ENCODE measurements around the gene SZT2.
"Not testable (repeated sequence)": the region's sequence is repeated elsewhere in the genome, so short reads cannot be mapped to it uniquely, and the experiment has no call there.

The SZT2 gene

DNA sequence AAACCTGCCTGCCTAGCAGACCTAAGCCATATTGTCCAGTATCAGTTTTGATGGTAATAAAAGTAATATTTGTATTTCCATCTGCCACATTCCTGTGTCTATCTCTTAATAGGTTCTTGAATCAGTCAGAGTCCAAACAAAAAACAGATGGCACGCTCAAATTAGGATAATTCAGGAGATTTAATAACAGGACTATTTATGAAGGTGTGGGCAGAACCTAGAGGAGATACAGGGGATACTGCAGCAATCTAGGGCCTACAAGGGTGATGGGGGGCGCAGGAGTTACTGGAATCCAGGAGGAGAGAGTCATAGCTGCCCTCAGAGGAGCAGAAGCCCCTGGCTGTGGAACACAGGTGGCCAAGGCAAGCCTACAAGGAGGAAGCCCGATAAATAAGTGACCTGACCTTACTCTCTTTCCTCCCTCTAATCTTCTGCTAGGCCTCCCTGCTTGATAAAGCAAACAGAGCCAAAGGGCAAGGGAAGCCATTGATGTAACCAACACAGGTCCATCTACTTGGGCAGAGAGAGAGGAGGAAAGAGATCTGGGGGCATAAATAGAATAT is 75.9 kb downstream of the SZT2 start:
- H3K36me3 ChIP-seq (ENCODE audit: control insufficient read depth, insufficient read depth, low read length): no peaks in the 10 kb centered on the region
- no peak overlapping the region for H3K4me3 ChIP-seq (ENCODE audit: low read length)
- no peak overlapping the region for H4K5ac ChIP-seq (ENCODE audit: low read length)
- no CpG with 5 or more reads among the region's 3 CpGs for WGBS (ENCODE audit: extremely low coverage, insufficient coverage, low lambda C conversion rate)
- no peak overlapping the region for H2BK120ac ChIP-seq (ENCODE audit: low read depth, low read length)
- H3K27ac ChIP-seq (ENCODE audit: low read depth, low read length): no peak overlapping the region
- no peak overlapping the region for H3K56ac ChIP-seq (ENCODE audit: low read length)
- no peak overlapping the region for H3K18ac ChIP-seq (ENCODE audit: low read length)
- H4K8ac ChIP-seq (ENCODE audit: low read depth, low read length): no peak overlapping the region
- no peak overlapping the region for H3K23ac ChIP-seq (ENCODE audit: low read length)
- H2BK5ac ChIP-seq (ENCODE audit: low read length): no peak overlapping the region
- H2BK15ac ChIP-seq (replicated peaks; ENCODE audit: low read depth): no peak overlapping the region
- H3K4me2 ChIP-seq (ENCODE audit: low read length): no peak overlapping the region
- no peak overlapping the region for H2AK5ac ChIP-seq (ENCODE audit: low read length)
- H3K9ac ChIP-seq (ENCODE audit: low read length): no peak overlapping the region
- no peak overlapping the region for H3K4ac ChIP-seq (ENCODE audit: low read depth, low read length)
- H3K4me1 ChIP-seq (ENCODE audit: control insufficient read depth, low read depth, low read length): no peaks in the 10 kb centered on the region
- no peaks in the 10 kb centered on the region for H3K79me2 ChIP-seq (ENCODE audit: control insufficient read depth, insufficient read depth, low read length)
- no peaks in the 10 kb centered on the region for H3K27me3 ChIP-seq (ENCODE audit: insufficient read depth, low read length, poor library complexity)
- no peak for DNase-seq
- H3K79me1 ChIP-seq (ENCODE audit: low read length): no peaks in the 10 kb centered on the region

DNA sequence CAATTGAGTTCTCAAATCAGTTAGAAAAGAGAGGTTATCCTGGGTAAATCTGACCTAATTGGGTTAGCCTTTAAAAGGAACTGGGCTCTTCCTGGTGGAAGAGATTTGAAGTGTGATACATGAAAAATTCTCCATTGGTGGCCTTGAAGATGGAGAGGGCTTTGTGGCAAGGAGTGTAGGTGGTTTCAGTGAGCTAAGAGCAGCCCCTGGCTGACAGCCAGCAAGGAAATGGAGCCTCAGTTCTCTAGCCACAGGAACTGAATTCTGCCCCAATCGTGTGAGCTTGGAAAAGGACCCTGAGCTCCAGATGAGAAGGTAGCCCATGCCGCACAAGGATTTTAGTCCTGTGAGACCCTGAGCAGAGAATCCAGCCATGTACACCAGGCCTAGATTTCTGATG is 76.7 kb downstream of the SZT2 start:
- Histone ChIP-seq H4K8ac (ENCODE audit: low read depth, low read length) (no peak overlapping the region), H3K23ac (ENCODE audit: low read length) (no peak overlapping the region), H3K4me3 (ENCODE audit: low read length) (no peak overlapping the region), H3K18ac (ENCODE audit: low read length) (no peak overlapping the region), H3K4me2 (ENCODE audit: low read length) (no peak overlapping the region), H3K36me3 (ENCODE audit: control insufficient read depth, insufficient read depth, low read length) (no peaks in the 10 kb centered on the region), H3K4me1 (ENCODE audit: control insufficient read depth, low read depth, low read length) (no peaks in the 10 kb centered on the region), H3K79me1 (ENCODE audit: low read length) (no peaks in the 10 kb centered on the region), H4K5ac (ENCODE audit: low read length) (no peak overlapping the region), H3K9ac (ENCODE audit: low read length) (no peak overlapping the region), H3K56ac (ENCODE audit: low read length) (no peak overlapping the region), H3K27me3 (ENCODE audit: insufficient read depth, low read length, poor library complexity) (no peaks in the 10 kb centered on the region), H2BK120ac (ENCODE audit: low read depth, low read length) (no peak overlapping the region), H2AK5ac (ENCODE audit: low read length) (no peak overlapping the region), H3K79me2 (ENCODE audit: control insufficient read depth, insufficient read depth, low read length) (no peaks in the 10 kb centered on the region), H2BK15ac (replicated peaks; ENCODE audit: low read depth) (no peak overlapping the region), H2BK5ac (ENCODE audit: low read length) (no peak overlapping the region), H3K27ac (ENCODE audit: low read depth, low read length) (no peak overlapping the region), H3K4ac (ENCODE audit: low read depth, low read length) (no peak overlapping the region)
- DNase-seq: no peak
- WGBS (ENCODE audit: extremely low coverage, insufficient coverage, low lambda C conversion rate): no CpG with 5 or more reads among the region's 2 CpGs

GRCh38 chr1:43468414-43468813 is 78.7 kb downstream of the SZT2 start:
- Histone ChIP-seq H2AK5ac (ENCODE audit: low read length) (no peak overlapping the region), H3K4me2 (ENCODE audit: low read length) (no peak overlapping the region), H3K56ac (ENCODE audit: low read length) (no peak overlapping the region), H3K79me2 (ENCODE audit: control insufficient read depth, insufficient read depth, low read length) (no peaks in the 10 kb centered on the region), H3K18ac (ENCODE audit: low read length) (no peak overlapping the region), H3K9ac (ENCODE audit: low read length) (no peak overlapping the region), H4K8ac (ENCODE audit: low read depth, low read length) (no peak overlapping the region), H3K36me3 (ENCODE audit: control insufficient read depth, insufficient read depth, low read length) (no peaks in the 10 kb centered on the region), H2BK15ac (replicated peaks; ENCODE audit: low read depth) (no peak overlapping the region), H3K4me1 (ENCODE audit: control insufficient read depth, low read depth, low read length) (no peaks in the 10 kb centered on the region), H2BK5ac (ENCODE audit: low read length) (no peak overlapping the region), H3K79me1 (ENCODE audit: low read length) (no peaks in the 10 kb centered on the region), H4K5ac (ENCODE audit: low read length) (no peak overlapping the region), H2BK120ac (ENCODE audit: low read depth, low read length) (no peak overlapping the region), H3K23ac (ENCODE audit: low read length) (no peak overlapping the region), H3K27me3 (ENCODE audit: insufficient read depth, low read length, poor library complexity) (no peaks in the 10 kb centered on the region), H3K4ac (ENCODE audit: low read depth, low read length) (no peak overlapping the region), H3K4me3 (ENCODE audit: low read length) (no peak overlapping the region), H3K27ac (ENCODE audit: low read depth, low read length) (no peak overlapping the region)
- no CpG with 5 or more reads among the region's 3 CpGs for WGBS (ENCODE audit: extremely low coverage, insufficient coverage, low lambda C conversion rate)
- DNase-seq: no peak

DNA sequence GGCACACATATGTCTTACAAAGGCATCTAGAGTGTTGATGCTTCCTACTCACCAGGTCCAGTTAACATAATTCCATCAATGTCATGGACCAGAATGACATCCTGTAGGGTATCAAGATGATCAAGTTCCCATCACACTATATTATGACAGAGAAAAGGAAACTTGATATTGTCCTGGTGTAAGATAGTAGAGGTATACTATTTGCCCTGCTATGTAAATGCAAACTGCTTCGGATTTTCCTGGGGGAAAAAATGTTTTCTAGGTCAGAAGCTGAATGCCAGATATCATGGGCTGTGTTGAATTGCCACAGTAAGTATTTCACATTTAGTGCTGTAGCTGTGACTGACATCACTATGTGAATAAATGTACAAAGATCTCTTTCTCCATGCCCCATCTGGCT is 80.2 kb downstream of the SZT2 start:
- Histone ChIP-seq H3K4me1 (ENCODE audit: control insufficient read depth, low read depth, low read length) (no peaks in the 10 kb centered on the region), H3K27ac (ENCODE audit: low read depth, low read length) (no peak overlapping the region), H3K23ac (ENCODE audit: low read length) (no peak overlapping the region), H3K56ac (ENCODE audit: low read length) (no peak overlapping the region), H3K79me2 (ENCODE audit: control insufficient read depth, insufficient read depth, low read length) (no peaks in the 10 kb centered on the region), H3K4me3 (ENCODE audit: low read length) (no peak overlapping the region), H4K8ac (ENCODE audit: low read depth, low read length) (no peak overlapping the region), H2BK120ac (ENCODE audit: low read depth, low read length) (no peak overlapping the region), H2BK5ac (ENCODE audit: low read length) (no peak overlapping the region), H3K9ac (ENCODE audit: low read length) (no peak overlapping the region), H3K18ac (ENCODE audit: low read length) (no peak overlapping the region), H3K36me3 (ENCODE audit: control insufficient read depth, insufficient read depth, low read length) (no peaks in the 10 kb centered on the region), H3K4me2 (ENCODE audit: low read length) (no peak overlapping the region), H2BK15ac (replicated peaks; ENCODE audit: low read depth) (no peak overlapping the region), H3K27me3 (ENCODE audit: insufficient read depth, low read length, poor library complexity) (no peaks in the 10 kb centered on the region), H3K4ac (ENCODE audit: low read depth, low read length) (no peak overlapping the region), H3K79me1 (ENCODE audit: low read length) (no peaks in the 10 kb centered on the region), H4K5ac (ENCODE audit: low read length) (no peak overlapping the region), H2AK5ac (ENCODE audit: low read length) (no peak overlapping the region)
- DNase-seq: no peak
- no CpG with 5 or more reads among the region's 1 CpG for WGBS (ENCODE audit: extremely low coverage, insufficient coverage, low lambda C conversion rate)

DNA sequence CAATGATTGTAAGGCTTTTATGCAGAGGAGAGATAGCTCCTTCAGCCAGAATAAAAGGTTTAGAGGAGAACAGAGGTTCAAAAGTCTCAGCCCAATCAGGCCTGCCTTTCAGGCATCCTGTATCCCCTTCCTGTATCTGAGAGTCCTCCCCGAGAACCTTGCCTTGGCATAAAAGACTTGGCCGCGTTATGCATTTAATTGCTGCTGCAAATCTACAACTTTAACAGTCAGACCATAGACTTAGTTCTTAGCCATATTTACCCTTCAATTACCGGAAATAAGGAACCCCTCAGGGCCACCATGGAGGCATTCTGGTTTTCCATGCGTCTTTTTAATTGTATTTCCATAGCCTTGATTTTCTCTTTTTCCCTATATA is 82.4 kb downstream of the SZT2 start:
- Histone ChIP-seq H2BK15ac (replicated peaks; ENCODE audit: low read depth) (no peak overlapping the region), H3K36me3 (ENCODE audit: control insufficient read depth, insufficient read depth, low read length) (no peaks in the 10 kb centered on the region)
- no CpG with 5 or more reads among the region's 5 CpGs for WGBS (ENCODE audit: extremely low coverage, insufficient coverage, low lambda C conversion rate)

GRCh38 chr1:43472463-43473151 is 82.9 kb downstream of the SZT2 start:
- peak; percentile 94 for DNase-seq
- not testable (repeated sequence) for H4K8ac ChIP-seq (ENCODE audit: low read depth, low read length); H3K27me3 ChIP-seq (ENCODE audit: insufficient read depth, low read length, poor library complexity)

More for the DNA sequence above, 82.4 kb downstream of the SZT2 start:
- no peak overlapping the region for H2AK5ac ChIP-seq (ENCODE audit: low read length)
- no peak overlapping the region for H3K56ac ChIP-seq (ENCODE audit: low read length)
- H3K27me3 ChIP-seq (ENCODE audit: insufficient read depth, low read length, poor library complexity): no peaks in the 10 kb centered on the region
- no peak overlapping the region for H3K9ac ChIP-seq (ENCODE audit: low read length)
- H3K27ac ChIP-seq (ENCODE audit: low read depth, low read length): no peak overlapping the region
- no peak overlapping the region for H2BK120ac ChIP-seq (ENCODE audit: low read depth, low read length)
- no peak overlapping the region for H3K4me2 ChIP-seq (ENCODE audit: low read length)
- H3K4me3 ChIP-seq (ENCODE audit: low read length): no peak overlapping the region
- no peak overlapping the region for H3K23ac ChIP-seq (ENCODE audit: low read length)
- H3K18ac ChIP-seq (ENCODE audit: low read length): no peak overlapping the region
- no peak overlapping the region for H2BK5ac ChIP-seq (ENCODE audit: low read length)
- peak; percentile 14 for DNase-seq
- no peaks in the 10 kb centered on the region for H3K79me1 ChIP-seq (ENCODE audit: low read length)
- H4K8ac ChIP-seq (ENCODE audit: low read depth, low read length): no peak overlapping the region
- H3K79me2 ChIP-seq (ENCODE audit: control insufficient read depth, insufficient read depth, low read length): no peaks in the 10 kb centered on the region
- H4K5ac ChIP-seq (ENCODE audit: low read length): no peak overlapping the region
- H3K4ac ChIP-seq (ENCODE audit: low read depth, low read length): no peak overlapping the region
- no peaks in the 10 kb centered on the region for H3K4me1 ChIP-seq (ENCODE audit: control insufficient read depth, low read depth, low read length)

More at GRCh38 chr1:43472463-43473151, 82.9 kb downstream of the SZT2 start:
- H3K79me2 ChIP-seq (ENCODE audit: control insufficient read depth, insufficient read depth, low read length); H3K4me2 ChIP-seq (ENCODE audit: low read length); H4K5ac ChIP-seq (ENCODE audit: low read length); H2BK5ac ChIP-seq (ENCODE audit: low read length); H3K9ac ChIP-seq (ENCODE audit: low read length); H3K79me1 ChIP-seq (ENCODE audit: low read length); H3K4me1 ChIP-seq (ENCODE audit: control insufficient read depth, low read depth, low read length); H2BK15ac ChIP-seq (replicated peaks; ENCODE audit: low read depth); H3K36me3 ChIP-seq (ENCODE audit: control insufficient read depth, insufficient read depth, low read length); H2AK5ac ChIP-seq (ENCODE audit: low read length); H2BK120ac ChIP-seq (ENCODE audit: low read depth, low read length); H3K4me3 ChIP-seq (ENCODE audit: low read length); H3K23ac ChIP-seq (ENCODE audit: low read length); H3K4ac ChIP-seq (ENCODE audit: low read depth, low read length): not testable (repeated sequence)
- Histone ChIP-seq H3K18ac (ENCODE audit: low read length) (peak overlapping the region; percentile 32), H3K27ac (ENCODE audit: low read depth, low read length) (peak overlapping the region; percentile 61), H3K56ac (ENCODE audit: low read length) (peak overlapping the region; percentile 59)
- no CpG with 5 or more reads among the region's 6 CpGs for WGBS (ENCODE audit: extremely low coverage, insufficient coverage, low lambda C conversion rate)

Data from mesendoderm (in vitro differentiated cells).